Effector memory CD4-positive, alpha-beta T cell (primary cell): ENCODE data around the gene FANCD2.
A peak's percentile ranks its signal among the peaks of the same experiment; 100 is the strongest.
"Not testable (repeated sequence)": the region's sequence is repeated elsewhere in the genome, so short reads cannot be mapped to it uniquely, and the experiment has no call there.

Source experiments
- DNase-seq, 3 donors: peaks; one replicate each; pipeline ENCODE4 v3.0.0-alpha.2; 2020
- H3K27ac ChIP-seq: 2 replicates; pipeline ENCODE4 v1.7.0; 2013; ENCODE audit warnings: mild to moderate bottlenecking, low read length, moderate library complexity; ENCODE audit not compliant: insufficient read depth, poor library complexity, severe bottlenecking
- H3K27me3 ChIP-seq: replicated peaks from 2 replicates; pipeline ENCODE4 v1.7.0; 2013; ENCODE audit warnings: mild to moderate bottlenecking, low read length; ENCODE audit not compliant: insufficient read depth, control insufficient read depth, poor library complexity, severe bottlenecking
- H3K36me3 ChIP-seq: 2 replicates; pipeline ENCODE4 v1.7.0; 2013; ENCODE audit warnings: mild to moderate bottlenecking, low read length, moderate library complexity; ENCODE audit not compliant: control insufficient read depth, insufficient read depth
- H3K4me1 ChIP-seq: 2 replicates; pipeline ENCODE4 v1.7.0; 2013; ENCODE audit warnings: low read length, mild to moderate bottlenecking; ENCODE audit not compliant: control insufficient read depth, insufficient read depth, poor library complexity, severe bottlenecking
- H3K4me3 ChIP-seq: 2 replicates; pipeline ENCODE4 v1.7.0; 2013; ENCODE audit warnings: low read length, low read depth, mild to moderate bottlenecking; ENCODE audit not compliant: insufficient read depth, poor library complexity, severe bottlenecking
- H3K9me3 ChIP-seq: 2 replicates; pipeline ENCODE4 v1.7.0; 2013; ENCODE audit warnings: mild to moderate bottlenecking, low read length, moderate library complexity; ENCODE audit not compliant: control insufficient read depth

Gene FANCD2

GRCh38 chr3:10004960-10005564, 21.2 kb upstream of the FANCD2 start:
- Histone ChIP-seq H3K27ac (no peak overlapping the region), H3K4me3 (no peak overlapping the region), H3K36me3 (no peaks in the 10 kb centered on the region), H3K27me3 (no peaks in the 10 kb centered on the region), H3K9me3 (no peaks in the 10 kb centered on the region), H3K4me1 (peaks cover 4% of the 10 kb centered on the region)
- no peak for DNase-seq

DNA sequence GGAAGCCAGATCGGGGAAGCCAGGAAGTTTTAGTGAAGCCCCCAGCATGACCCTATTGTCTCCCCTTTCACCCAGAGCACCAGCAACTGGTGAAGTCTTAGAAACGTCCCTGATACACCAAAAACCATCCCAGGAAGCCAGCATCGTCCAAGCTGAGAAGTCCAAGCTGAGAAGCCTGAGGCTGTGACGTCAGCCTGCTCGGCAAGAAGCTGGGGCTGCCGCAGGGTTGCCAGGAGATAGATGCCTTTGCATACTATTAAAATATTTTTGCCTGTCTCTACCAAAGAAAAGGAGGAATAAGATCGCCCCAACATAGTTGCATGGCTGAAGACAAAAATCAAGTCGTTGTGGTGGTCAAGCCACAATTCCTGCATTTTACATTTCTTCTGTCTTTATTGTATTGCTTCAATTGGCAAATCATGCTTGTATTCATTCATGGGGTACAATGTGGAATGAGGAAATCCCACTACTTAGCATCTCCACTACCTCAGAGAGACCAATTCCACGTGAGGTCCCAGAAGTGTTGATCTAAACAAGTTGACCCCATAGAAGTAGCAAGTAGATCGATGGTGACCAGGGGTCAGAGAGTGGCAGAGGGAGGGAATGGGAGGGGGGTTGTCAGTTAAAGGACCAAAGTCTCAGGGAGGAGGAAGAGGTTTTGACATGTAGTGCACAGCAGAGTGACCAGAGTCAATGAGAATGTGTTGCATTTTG, 20.0 kb upstream of the FANCD2 start:
- no peak for DNase-seq
- Histone ChIP-seq H3K36me3 (no peaks in the 10 kb centered on the region), H3K9me3 (no peaks in the 10 kb centered on the region), H3K4me1 (peaks cover 13% of the 10 kb centered on the region), H3K4me3 (no peak overlapping the region), H3K27ac (no peak overlapping the region), H3K27me3 (no peaks in the 10 kb centered on the region)

DNA sequence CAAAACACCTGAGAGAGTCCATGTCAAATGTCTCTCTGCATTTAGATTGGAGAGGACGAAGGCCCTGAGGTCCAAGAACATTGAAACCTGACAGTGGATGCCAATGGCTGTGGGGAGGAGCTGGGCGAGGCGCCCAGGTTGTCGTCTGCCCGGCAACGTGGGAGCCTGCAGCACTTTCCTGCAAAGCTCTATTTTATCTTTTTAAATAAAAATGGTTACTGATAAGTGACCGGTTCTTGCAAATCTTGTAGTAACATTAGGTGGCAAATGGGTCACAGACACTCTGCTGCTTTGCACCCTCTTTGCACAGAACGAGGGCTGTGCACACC, 19.5 kb upstream of the FANCD2 start:
- Histone ChIP-seq H3K4me1 (peaks cover 16% of the 10 kb centered on the region), H3K27me3 (no peaks in the 10 kb centered on the region), H3K9me3 (no peaks in the 10 kb centered on the region), H3K27ac (no peak overlapping the region), H3K4me3 (no peak overlapping the region), H3K36me3 (no peaks in the 10 kb centered on the region)
- no peak for DNase-seq

GRCh38 chr3:10007126-10007782, 19.0 kb upstream of the FANCD2 start:
- peaks cover 16% of the 10 kb centered on the region for H3K4me1 ChIP-seq

GRCh38 chr3:10008216-10008587, 18.0 kb upstream of the FANCD2 start:
- not testable (repeated sequence) for H3K27me3 ChIP-seq, DNase-seq, H3K9me3 ChIP-seq, H3K27ac ChIP-seq, H3K36me3 ChIP-seq
- Histone ChIP-seq H3K4me1 (peaks cover 16% of the 10 kb centered on the region), H3K4me3 (peak overlapping the region; percentile 45)

More at GRCh38 chr3:10007126-10007782, 19.0 kb upstream of the FANCD2 start:
- Histone ChIP-seq H3K9me3 (no peaks in the 10 kb centered on the region), H3K36me3 (no peaks in the 10 kb centered on the region), H3K27ac (no peak overlapping the region), H3K4me3 (no peak overlapping the region), H3K27me3 (no peaks in the 10 kb centered on the region)
- no peak for DNase-seq

DNA sequence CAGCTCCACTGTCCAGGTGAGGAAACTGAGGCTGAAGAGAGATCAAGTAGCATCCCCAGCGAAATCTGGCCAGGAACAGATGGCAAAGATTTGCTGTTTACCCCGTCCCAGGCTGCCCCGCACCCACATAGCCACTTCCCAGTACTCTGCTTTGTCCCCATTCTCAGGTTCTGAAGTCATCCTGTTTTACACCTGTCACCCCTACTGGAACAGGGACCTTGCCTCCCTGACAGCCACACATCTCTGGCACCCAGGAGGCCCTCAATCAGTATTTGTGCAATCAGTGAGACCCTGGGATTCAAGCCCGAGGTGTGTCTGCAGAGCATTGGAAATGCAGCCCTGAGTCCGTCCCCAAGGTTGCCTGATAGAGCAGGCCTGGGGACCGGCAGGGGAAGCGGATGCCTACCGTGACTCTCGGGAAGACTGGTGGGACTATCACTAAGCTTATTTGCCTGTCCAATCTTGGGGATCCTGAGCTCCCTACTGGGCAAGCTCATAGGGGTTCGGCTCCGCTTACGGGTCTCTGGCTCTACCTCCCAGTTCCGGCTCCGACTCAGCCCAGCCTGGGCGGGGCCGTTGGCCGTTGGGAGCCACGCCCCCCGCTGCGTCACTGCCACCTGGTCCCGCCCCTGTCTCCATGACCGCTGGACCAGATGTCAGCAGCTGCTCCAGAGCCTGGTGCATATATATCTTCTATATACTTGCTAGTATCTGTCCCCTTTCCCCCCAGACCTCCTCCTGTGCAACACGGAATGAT, 17.5 kb upstream of the FANCD2 start:
- H3K9me3 ChIP-seq, result no peaks in the 10 kb centered on the region
- H3K36me3 ChIP-seq, result no peaks in the 10 kb centered on the region
- peak overlapping the region; percentile 45 for H3K4me3 ChIP-seq
- no peaks in the 10 kb centered on the region for H3K27me3 ChIP-seq
- no peak overlapping the region for H3K27ac ChIP-seq
- H3K4me1 ChIP-seq, result peaks cover 16% of the 10 kb centered on the region
- DNase-seq, result peak; percentile 71 to 82 (median 74)

DNA sequence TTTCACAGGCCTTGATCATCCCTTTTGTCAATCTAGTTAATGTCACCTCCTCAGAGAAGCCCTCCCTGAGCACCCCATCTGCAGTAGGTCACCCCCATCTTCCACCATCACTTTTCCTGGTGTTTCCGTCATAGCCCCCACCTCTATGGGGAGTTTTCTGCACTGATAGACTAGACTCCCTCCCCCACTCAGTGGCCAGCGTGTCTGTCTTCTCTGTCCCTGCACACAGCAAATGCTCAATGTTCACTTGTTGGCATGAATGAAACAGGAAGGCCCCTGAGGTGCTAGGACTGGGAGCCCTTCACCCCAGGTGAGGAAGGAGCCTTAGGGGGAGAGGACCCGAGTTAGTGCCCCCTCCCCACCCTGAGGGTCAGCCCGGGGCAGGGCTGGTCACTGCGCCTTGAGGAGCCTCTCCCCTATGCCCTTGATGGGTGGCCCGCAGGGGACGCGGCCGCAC, 15.8 kb upstream of the FANCD2 start:
- DNase-seq, result no peak
- H3K27ac ChIP-seq, result no peak overlapping the region
- no peaks in the 10 kb centered on the region for H3K27me3 ChIP-seq
- peaks cover 16% of the 10 kb centered on the region for H3K4me1 ChIP-seq
- H3K36me3 ChIP-seq, result no peaks in the 10 kb centered on the region
- peak overlapping the region; percentile 55 for H3K4me3 ChIP-seq
- H3K9me3 ChIP-seq, result no peaks in the 10 kb centered on the region

GRCh38 chr3:10010878-10011465, 15.3 kb upstream of the FANCD2 start:
- Histone ChIP-seq H3K27me3 (no peaks in the 10 kb centered on the region), H3K9me3 (no peaks in the 10 kb centered on the region), H3K4me1 (peaks cover 16% of the 10 kb centered on the region), H3K36me3 (no peaks in the 10 kb centered on the region), H3K4me3 (peak overlapping the region; percentile 55), H3K27ac (no peak overlapping the region)
- DNase-seq, result peak; percentile 70 to 81 (median 76)

DNA sequence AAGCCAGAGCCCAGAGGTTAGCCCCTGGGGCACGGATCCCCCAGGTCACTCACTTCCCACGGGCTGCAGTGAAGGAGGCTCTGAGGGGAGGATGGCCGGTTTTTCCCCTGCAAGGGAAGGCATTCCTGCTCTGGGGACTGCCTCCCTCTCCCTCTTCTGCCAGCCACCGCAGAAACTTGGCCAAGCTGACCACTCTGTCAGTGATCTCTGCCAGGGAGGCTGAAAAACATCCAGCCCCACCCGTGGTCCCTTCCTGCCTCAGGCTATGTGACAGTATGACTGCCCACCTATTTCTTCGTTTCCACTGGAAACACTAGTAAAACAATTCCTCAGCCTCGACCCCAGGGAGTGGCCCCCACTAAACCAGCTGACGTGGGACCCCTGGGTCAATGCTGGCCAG, 14.6 kb upstream of the FANCD2 start:
- H3K27ac ChIP-seq, result no peak overlapping the region
- peak overlapping the region; percentile 55 for H3K4me3 ChIP-seq
- peaks cover 16% of the 10 kb centered on the region for H3K4me1 ChIP-seq
- H3K27me3 ChIP-seq, result no peaks in the 10 kb centered on the region
- H3K9me3 ChIP-seq, result no peaks in the 10 kb centered on the region
- DNase-seq, result no peak
- no peaks in the 10 kb centered on the region for H3K36me3 ChIP-seq
